Measurements from ENCODE around the gene TTC34.

TTC34 gene

DNA sequence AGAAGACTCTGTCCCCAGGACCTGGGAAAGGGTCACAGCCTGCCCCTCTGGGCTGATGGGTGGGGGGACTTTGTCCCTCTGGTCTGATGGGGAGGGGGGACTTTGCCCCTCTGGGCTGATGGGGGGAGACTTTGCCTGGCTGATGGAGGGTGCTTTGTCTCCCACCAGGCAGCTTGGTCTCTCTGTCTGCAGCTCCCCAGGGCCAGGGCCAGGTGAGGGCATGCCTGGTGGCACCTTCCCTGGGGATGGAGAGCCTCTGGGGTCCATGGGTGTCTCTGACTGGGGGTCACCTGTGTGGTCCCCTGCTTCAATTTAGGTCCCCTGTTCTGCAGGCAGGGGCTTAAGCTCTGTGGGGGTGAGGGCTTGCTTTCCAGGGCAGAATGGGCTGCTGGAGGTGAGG, 23.5 kb upstream of the TTC34 start:
- TF ChIP-seq, protein P1, sequence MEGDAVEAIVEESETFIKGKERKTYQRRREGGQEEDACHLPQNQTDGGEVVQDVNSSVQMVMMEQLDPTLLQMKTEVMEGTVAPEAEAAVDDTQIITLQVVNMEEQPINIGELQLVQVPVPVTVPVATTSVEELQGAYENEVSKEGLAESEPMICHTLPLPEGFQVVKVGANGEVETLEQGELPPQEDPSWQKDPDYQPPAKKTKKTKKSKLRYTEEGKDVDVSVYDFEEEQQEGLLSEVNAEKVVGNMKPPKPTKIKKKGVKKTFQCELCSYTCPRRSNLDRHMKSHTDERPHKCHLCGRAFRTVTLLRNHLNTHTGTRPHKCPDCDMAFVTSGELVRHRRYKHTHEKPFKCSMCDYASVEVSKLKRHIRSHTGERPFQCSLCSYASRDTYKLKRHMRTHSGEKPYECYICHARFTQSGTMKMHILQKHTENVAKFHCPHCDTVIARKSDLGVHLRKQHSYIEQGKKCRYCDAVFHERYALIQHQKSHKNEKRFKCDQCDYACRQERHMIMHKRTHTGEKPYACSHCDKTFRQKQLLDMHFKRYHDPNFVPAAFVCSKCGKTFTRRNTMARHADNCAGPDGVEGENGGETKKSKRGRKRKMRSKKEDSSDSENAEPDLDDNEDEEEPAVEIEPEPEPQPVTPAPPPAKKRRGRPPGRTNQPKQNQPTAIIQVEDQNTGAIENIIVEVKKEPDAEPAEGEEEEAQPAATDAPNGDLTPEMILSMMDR (IDR thresholded peaks at IDR 0.05; ENCODE audit: insufficient read depth, low read length, poor library complexity, severe bottlenecking) = no peak
- no peak for TF ChIP-seq EZH2phosphoT487 (conservative IDR thresholded peaks at IDR 0.05; ENCODE audit: low read length)
- H3F3A ChIP-seq (ENCODE audit: insufficient read depth) = no peaks in the 10 kb centered on the region
- no peaks in the 10 kb centered on the region for H3K36me3 ChIP-seq (ENCODE audit: low read length)
- no peaks in the 10 kb centered on the region for H3K9me2 ChIP-seq (replicated peaks; ENCODE audit: insufficient read depth, low read length)
- no peaks in the 10 kb centered on the region for H4K20me1 ChIP-seq (ENCODE audit: low read depth, low read length)
- no peaks in the 10 kb centered on the region for H3K9me3 ChIP-seq (ENCODE audit: insufficient read depth, low read length)
- H3K4me2 ChIP-seq (ENCODE audit: low read depth, low read length, poor library complexity, severe bottlenecking) = no peak overlapping the region
- H3K27ac ChIP-seq (ENCODE audit: low read depth, low read length) = no peak overlapping the region
- no peak overlapping the region for H3K9ac ChIP-seq (ENCODE audit: low read length)
- H2AFZ ChIP-seq (ENCODE audit: low read depth, low read length, severe bottlenecking) = no peak overlapping the region
- no peaks in the 10 kb centered on the region for H3K27me3 ChIP-seq (ENCODE audit: low read length)
- no peaks in the 10 kb centered on the region for H3K79me2 ChIP-seq (ENCODE audit: insufficient read depth, low read length)
- no peak overlapping the region for H3K4me3 ChIP-seq (ENCODE audit: insufficient read depth, low read length, poor library complexity, severe bottlenecking)

- Histone ChIP-seq H3F3A (ENCODE audit: insufficient read depth) (no peaks in the 10 kb centered on the region), H3K4me2 (ENCODE audit: low read depth, low read length, poor library complexity, severe bottlenecking) (no peak overlapping the region), H4K20me1 (ENCODE audit: low read depth, low read length) (no peaks in the 10 kb centered on the region), H3K27me3 (ENCODE audit: low read length) (no peaks in the 10 kb centered on the region), H3K9me3 (ENCODE audit: insufficient read depth, low read length) (no peaks in the 10 kb centered on the region), H2AFZ (ENCODE audit: low read depth, low read length, severe bottlenecking) (no peak overlapping the region), H3K4me3 (ENCODE audit: insufficient read depth, low read length, poor library complexity, severe bottlenecking) (no peak overlapping the region), H3K9ac (ENCODE audit: low read length) (no peak overlapping the region), H3K9me2 (replicated peaks; ENCODE audit: insufficient read depth, low read length) (no peaks in the 10 kb centered on the region), H3K27ac (ENCODE audit: low read depth, low read length) (no peak overlapping the region), H3K79me2 (ENCODE audit: insufficient read depth, low read length) (no peaks in the 10 kb centered on the region), H3K36me3 (ENCODE audit: low read length) (no peaks in the 10 kb centered on the region)
- TF ChIP-seq EZH2phosphoT487 (conservative IDR thresholded peaks at IDR 0.05; ENCODE audit: low read length) = no peak
- TF ChIP-seq, protein P1 (IDR thresholded peaks at IDR 0.05; ENCODE audit: insufficient read depth, low read length, poor library complexity, severe bottlenecking) = no peak
These were observed 22.6 kb upstream of the TTC34 start for GRCh38 chr1:2823921-2824610.

GRCh38 chr1:2822621-2823145, 21.2 kb upstream of the TTC34 start:
- no peak for TF ChIP-seq EZH2phosphoT487 (conservative IDR thresholded peaks at IDR 0.05; ENCODE audit: low read length)
- TF ChIP-seq, protein P1 (IDR thresholded peaks at IDR 0.05; ENCODE audit: insufficient read depth, low read length, poor library complexity, severe bottlenecking) = no peak
- Histone ChIP-seq H3K4me3 (ENCODE audit: insufficient read depth, low read length, poor library complexity, severe bottlenecking) (no peak overlapping the region), H3K4me2 (ENCODE audit: low read depth, low read length, poor library complexity, severe bottlenecking) (no peak overlapping the region), H4K20me1 (ENCODE audit: low read depth, low read length) (no peaks in the 10 kb centered on the region), H3K9me3 (ENCODE audit: insufficient read depth, low read length) (no peaks in the 10 kb centered on the region), H3K36me3 (ENCODE audit: low read length) (no peaks in the 10 kb centered on the region), H3K27me3 (ENCODE audit: low read length) (no peaks in the 10 kb centered on the region), H3K9me2 (replicated peaks; ENCODE audit: insufficient read depth, low read length) (no peaks in the 10 kb centered on the region), H3F3A (ENCODE audit: insufficient read depth) (no peaks in the 10 kb centered on the region), H3K79me2 (ENCODE audit: insufficient read depth, low read length) (no peaks in the 10 kb centered on the region), H3K27ac (ENCODE audit: low read depth, low read length) (no peak overlapping the region), H3K9ac (ENCODE audit: low read length) (no peak overlapping the region), H2AFZ (ENCODE audit: low read depth, low read length, severe bottlenecking) (no peak overlapping the region)

All from SU-DHL-6 (cell line).